GM12878 (cell line): ENCODE measurements around the gene HRH2. TPM values are rescaled to one million over a fixed set of nuclear protein-coding genes. Genes with fewer than 3 reads are reported as not detected.

Experiments
- ATAC-seq: fragments of 200-7000 bp; cut with Tn5 transposase; 3 replicates; pipeline ENCODE4 v1.9.1; 2020; ENCODE audit warnings: mild to moderate bottlenecking, moderate library complexity
- BruUV-seq: library from RNA; stranded (reverse); fragments of 400-500 nt; replicated peaks from 2 replicates; lab custom pipeline; 2021; lab: Mats Ljungman, UMichigan
- CTCF ChIA-PET: fragments of 300-600 bp; sonication (Branson Sonifier 250); formaldehyde crosslinking; extraction: SDS; loops from one replicate; lab custom pipeline; 2021; ENCODE audit warnings: inconsistent platforms; lab: Yijun Ruan, JAX
- POLR2A ChIA-PET: fragments of 350-600 bp; formaldehyde crosslinking; extraction: SDS; loops from one replicate; lab custom pipeline; 2021; ENCODE audit warnings: inconsistent platforms; lab: Charles Lee
- RAD21 ChIA-PET: fragments of 300-600 bp; sonication (Branson Sonifier 250); formaldehyde crosslinking; loops from one replicate; lab custom pipeline; 2023; ENCODE audit warnings: antibody characterized with exemption; ENCODE audit not compliant: unreplicated experiment; lab: Charles Lee
- SMC1A ChIA-PET: fragments of 300-600 bp; sonication (Branson Sonifier 250); formaldehyde crosslinking; loops from one replicate; lab custom pipeline; 2023; ENCODE audit not compliant: unreplicated experiment, uncharacterized antibody; lab: Charles Lee
- DNase-seq: peaks from one replicate; pipeline ENCODE4 v3.0.0-alpha.2; 2011; ENCODE audit warnings: low read depth, low spot score
- FAIRE-seq: peaks from 3 replicates; lab custom pipeline; 2011; peaks lifted over from hg19 to GRCh38; lab: Jason Lieb, UNC
- H2AFZ ChIP-seq: 2 replicates; pipeline ENCODE4 v1.6.0; 2011; ENCODE audit warnings: low read depth, low read length, control low read depth; ENCODE audit not compliant: control insufficient read depth
- H3K27ac ChIP-seq: 2 replicates; pipeline ENCODE4 v1.5.1; 2011; ENCODE audit warnings: control low read depth; ENCODE audit not compliant: control insufficient read depth, insufficient read depth
- H3K27me3 ChIP-seq, 2 experiments: replicated peaks in 1 of 2; 2 replicates each; pipeline versions ENCODE4 v1.6.0 to v1.6.1; 2011; ENCODE audit warnings: low read length in 1 of 2; ENCODE audit not compliant: control insufficient read depth in 2 of 2, insufficient read depth in 2 of 2
- H3K36me3 ChIP-seq, 2 experiments: 2 replicates each; pipeline ENCODE4 v1.5.1; 2011; ENCODE audit warnings: low read length in 1 of 2; ENCODE audit not compliant: control insufficient read depth in 2 of 2, insufficient read depth in 2 of 2
- H3K4me1 ChIP-seq: 2 replicates; pipeline ENCODE4 v1.6.1; 2011; ENCODE audit warnings: mild to moderate bottlenecking, low read length, moderate library complexity, mixed read lengths; ENCODE audit not compliant: control insufficient read depth, insufficient read depth
- H3K4me2 ChIP-seq: 2 replicates; pipeline ENCODE4 v1.6.0; 2011; ENCODE audit warnings: control low read depth; ENCODE audit not compliant: control insufficient read depth, insufficient read depth
- H3K4me3 ChIP-seq: fragments of 200-600 bp; sonication (generic); 2 replicates; pipeline ENCODE4 v1.5.1; 2016
- H3K79me2 ChIP-seq: 2 replicates; pipeline ENCODE4 v1.6.0; 2011; ENCODE audit warnings: low read length; ENCODE audit not compliant: control insufficient read depth, insufficient read depth
- H3K9ac ChIP-seq: 2 replicates; pipeline ENCODE4 v1.8.0; 2011; ENCODE audit warnings: low read length, control low read depth, mixed read lengths; ENCODE audit not compliant: control insufficient read depth, insufficient read depth
- H3K9me3 ChIP-seq: replicated peaks from 3 replicates; pipeline ENCODE4 v1.5.1; 2011; ENCODE audit warnings: mild to moderate bottlenecking, low read length; ENCODE audit not compliant: control insufficient read depth, insufficient read depth
- H4K20me1 ChIP-seq: 2 replicates; pipeline ENCODE4 v1.6.0; 2011; ENCODE audit not compliant: control insufficient read depth, insufficient read depth
- BRCA1 ChIP-seq: IDR thresholded peaks from 2 replicates; pipeline ENCODE4 v1.6.1; 2011; ENCODE audit warnings: low read depth, low read length, improper control_type of control experiment
- GABPA ChIP-seq: IDR thresholded peaks from 2 replicates; pipeline ENCODE4 v1.6.1; 2014; ENCODE audit warnings: antibody characterized with exemption, low read depth, mild to moderate bottlenecking, inconsistent platforms
- IRF4 ChIP-seq: IDR thresholded peaks from 2 replicates; pipeline ENCODE4 v1.6.1; 2011; ENCODE audit warnings: low read depth, low read length
- MYB ChIP-seq: fragments of 150-350 bp; IDR thresholded peaks from 2 replicates; pipeline ENCODE4 v1.6.1; 2014; ENCODE audit warnings: mild to moderate bottlenecking, low read depth, low read length, borderline replicate concordance
- NFIC ChIP-seq: IDR thresholded peaks from 2 replicates; pipeline ENCODE4 v1.6.1; 2012; ENCODE audit warnings: low read depth, mild to moderate bottlenecking, inconsistent platforms, low read length, moderate library complexity
- PAX5 ChIP-seq: IDR thresholded peaks from 2 replicates; pipeline ENCODE4 v1.6.1; 2011; ENCODE audit warnings: low read depth, low read length, borderline replicate concordance
- POLR2AphosphoS2 ChIP-seq: IDR thresholded peaks from 2 replicates; pipeline ENCODE4 v1.6.1; 2011; ENCODE audit warnings: low read depth, mild to moderate bottlenecking, low read length, improper control_type of control experiment, moderate library complexity
- POLR2AphosphoS5 ChIP-seq: IDR thresholded peaks from 2 replicates; pipeline ENCODE4 v1.6.1; 2011; ENCODE audit warnings: mild to moderate bottlenecking, low read length, inconsistent platforms
- SMC3 ChIP-seq: IDR thresholded peaks from 2 replicates; pipeline ENCODE4 v1.6.1; 2011; ENCODE audit warnings: low read length, improper control_type of control experiment, borderline replicate concordance
- WGBS: methylation state at CpG from one replicate; pipeline ENCODE4 v1.1.6; 2016; ENCODE audit warnings: low lambda C conversion rate; ENCODE audit not compliant: insufficient replicate concordance, insufficient coverage; ENCODE audit errors: missing lambda C conversion rate; 5-methylcytosine and 5-hydroxymethylcytosine counted together
- in situ Hi-C: fragments of 300-500 bp; cut with MboI; formaldehyde crosslinking; loops from 9 replicates; pipeline ENCODE4 v1.14.3; 2018; ENCODE audit warnings: mixed read lengths
- intact Hi-C: fragments of 100-400 bp; cut with micrococcal nuclease; formaldehyde crosslinking; loops from one replicate; pipeline ENCODE4 v1.14.2; 2022; ENCODE audit not compliant: unreplicated experiment
- polyA plus RNA-seq, 11 experiments: library from polyadenylated mRNA; depleted of rRNA in 4 of 11; unstranded in 6 of 11; stranded (reverse) in 5 of 11; fragments of >200 nt; fragmentation: Nextera tagmentation in 4 of 11; fragmentation: Illumina TruSeq in 1 of 11; extraction: Ambion mirVana in 4 of 11; extraction: Trizol in 1 of 11; gene quantifications; 1 replicate in 1 of 11; 2 replicates in 10 of 11; pipeline versions ENCODE4 v1.2.1 to v1.2.3, GENCODE V29; 2011 to 2016; ENCODE audit warnings: inconsistent platforms in 2 of 11, missing spikeins in 2 of 11, low read depth in 1 of 11
- total RNA-seq, 4 experiments: library from RNA; depleted of rRNA in 3 of 4; stranded (reverse); fragments of >200 nt in 3 of 4; fragmentation: Illumina TruSeq in 1 of 4; extraction: Trizol in 1 of 4; gene quantifications; 2 replicates each; pipeline versions ENCODE4 v1.2.1 to v1.2.3, GENCODE V29; 2013 to 2021
- TF ChIP-seq, protein P1 (sequence below): fragments of 450-650 bp; IDR thresholded peaks from 2 replicates; pipeline ENCODE4 v1.6.1; 2014; ENCODE audit warnings: mild to moderate bottlenecking
- TF ChIP-seq, protein P2 (sequence below): fragments of 450-650 bp; formaldehyde crosslinking; IDR thresholded peaks from 2 replicates; pipeline ENCODE4 v1.4.0; 2020; ENCODE audit warnings: mild to moderate bottlenecking, moderate library complexity
- TF ChIP-seq, protein P3 (sequence below): IDR thresholded peaks from 2 replicates; pipeline ENCODE4 v1.6.1; 2012; ENCODE audit warnings: low read depth, low read length, improper control_type of control experiment

Gene HRH2
- total and polyA plus RNA-seq, 10 of the 15 experiments (the other 5 are each of a cell fraction or from before 2014, with no cell fraction given): 0.01 to 0.05 (median 0.03) TPM; not detected in 7

DNA sequence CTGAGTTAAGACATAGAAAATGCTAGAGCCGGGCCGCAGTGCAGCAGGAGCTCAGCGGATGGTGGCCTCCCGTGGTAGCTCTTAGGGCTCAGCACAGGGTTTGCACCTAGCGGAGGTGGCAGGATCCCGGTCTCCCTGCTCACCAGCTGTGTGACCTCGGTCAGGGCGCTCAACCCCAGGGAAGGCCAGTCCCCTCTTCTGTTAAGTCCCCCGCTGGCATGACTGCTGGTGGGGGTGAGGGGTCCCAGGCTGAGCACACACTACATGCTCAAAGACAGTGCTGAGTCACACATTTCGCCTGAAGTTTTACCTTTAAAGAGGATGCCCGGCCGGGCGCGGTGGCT lies 39.0 kb downstream of the HRH2 start:
- ATAC-seq (no peak), DNase-seq (no peak), FAIRE-seq (no peak)
- TF ChIP-seq, protein P1, sequence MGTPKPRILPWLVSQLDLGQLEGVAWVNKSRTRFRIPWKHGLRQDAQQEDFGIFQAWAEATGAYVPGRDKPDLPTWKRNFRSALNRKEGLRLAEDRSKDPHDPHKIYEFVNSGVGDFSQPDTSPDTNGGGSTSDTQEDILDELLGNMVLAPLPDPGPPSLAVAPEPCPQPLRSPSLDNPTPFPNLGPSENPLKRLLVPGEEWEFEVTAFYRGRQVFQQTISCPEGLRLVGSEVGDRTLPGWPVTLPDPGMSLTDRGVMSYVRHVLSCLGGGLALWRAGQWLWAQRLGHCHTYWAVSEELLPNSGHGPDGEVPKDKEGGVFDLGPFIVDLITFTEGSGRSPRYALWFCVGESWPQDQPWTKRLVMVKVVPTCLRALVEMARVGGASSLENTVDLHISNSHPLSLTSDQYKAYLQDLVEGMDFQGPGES: no peak
- TF ChIP-seq MYB: no peak
- TF ChIP-seq GABPA: no peak
- TF ChIP-seq BRCA1: no peak
- no peak for TF ChIP-seq SMC3
- H3K9ac ChIP-seq: no peak overlapping the region
- no peaks in the 10 kb centered on the region for H3K79me2 ChIP-seq
- no peaks in the 10 kb centered on the region for H3K4me1 ChIP-seq
- ChIA-PET POLR2A (no interaction called here), CTCF (interaction anchor here (0.8 kb wide), 1 partner anchor 165 kb away, joined by 3 read pairs; no protein-coding TSS in a partner anchor), SMC1A (interaction anchor here (1.5 kb wide), 1 partner anchor 171 kb away, joined by 3 read pairs; no protein-coding TSS in a partner anchor), RAD21 (no interaction called here)
- H3K27me3 ChIP-seq: no peaks in the 10 kb centered on the region; a peak in 1 of 4 replicates
- WGBS: 65% methylated on average over 12 of the region's 14 CpGs
- no peak overlapping the region for H3K4me3 ChIP-seq
- H3K36me3 ChIP-seq: no peaks in the 10 kb centered on the region
- H3K27ac ChIP-seq: no peak overlapping the region
- no peak overlapping the region for H2AFZ ChIP-seq
- in situ Hi-C loops: loop anchor here (5.0 to 10.0 kb wide), 2 partner anchors 165 to 742 kb away; no protein-coding TSS in a partner anchor
- intact Hi-C loops: no loop called here
- H4K20me1 ChIP-seq: no peaks in the 10 kb centered on the region
- BruUV-seq: no TSS peak
- no peak overlapping the region for H3K4me2 ChIP-seq
- no peaks in the 10 kb centered on the region for H3K9me3 ChIP-seq

DNA sequence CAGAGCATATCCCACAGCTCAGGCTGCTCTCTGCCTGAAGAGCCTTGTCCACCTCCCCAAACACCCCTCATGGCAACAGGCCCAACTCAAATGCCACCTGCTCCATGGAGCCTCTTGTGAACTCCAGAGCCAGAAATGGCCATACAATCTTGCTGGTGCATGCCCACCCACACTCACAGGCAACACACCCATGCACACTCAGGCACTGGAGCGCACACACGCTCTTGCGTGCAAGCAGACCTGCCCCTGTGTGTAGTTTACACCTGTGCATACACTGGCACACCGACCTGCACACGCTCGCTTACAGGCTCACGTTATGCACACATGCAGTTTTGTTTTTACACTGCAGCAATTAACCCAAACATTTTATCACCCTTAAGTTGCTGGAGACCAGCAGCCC lies 40.0 kb downstream of the HRH2 start:
- Histone ChIP-seq H3K9ac (no peak overlapping the region), H4K20me1 (no peaks in the 10 kb centered on the region), H3K4me1 (no peaks in the 10 kb centered on the region), H3K27me3 (no peaks in the 10 kb centered on the region; a peak in 1 of 4 replicates), H3K36me3 (no peaks in the 10 kb centered on the region), H3K9me3 (no peaks in the 10 kb centered on the region), H3K79me2 (no peaks in the 10 kb centered on the region), H2AFZ (no peak overlapping the region), H3K27ac (no peak overlapping the region), H3K4me2 (no peak overlapping the region), H3K4me3 (no peak overlapping the region)
- POLR2A ChIA-PET: no interaction called here
- FAIRE-seq: no peak
- CTCF ChIA-PET: interaction anchor here (1.0 kb wide), 1 partner anchor 164 kb away, joined by 4 read pairs; no protein-coding TSS in a partner anchor
- DNase-seq: no peak
- SMC1A ChIA-PET: interaction anchor here (1.5 kb wide), 1 partner anchor 172 kb away, joined by 3 read pairs; no protein-coding TSS in a partner anchor
- 58% methylated on average over 7 of the region's 7 CpGs for WGBS
- in situ Hi-C loops (loop anchor here (5.0 to 10.0 kb wide), 2 partner anchors 166 to 743 kb away; no protein-coding TSS in a partner anchor), intact Hi-C loops (no loop called here)
- BruUV-seq: no TSS peak
- RAD21 ChIA-PET: no interaction called here
- no peak for ATAC-seq
- TF ChIP-seq POLR2AphosphoS2 (no peak), IRF4 (no peak), POLR2AphosphoS5 (no peak), PAX5 (no peak), NFIC (no peak)
- TF ChIP-seq, protein P2, sequence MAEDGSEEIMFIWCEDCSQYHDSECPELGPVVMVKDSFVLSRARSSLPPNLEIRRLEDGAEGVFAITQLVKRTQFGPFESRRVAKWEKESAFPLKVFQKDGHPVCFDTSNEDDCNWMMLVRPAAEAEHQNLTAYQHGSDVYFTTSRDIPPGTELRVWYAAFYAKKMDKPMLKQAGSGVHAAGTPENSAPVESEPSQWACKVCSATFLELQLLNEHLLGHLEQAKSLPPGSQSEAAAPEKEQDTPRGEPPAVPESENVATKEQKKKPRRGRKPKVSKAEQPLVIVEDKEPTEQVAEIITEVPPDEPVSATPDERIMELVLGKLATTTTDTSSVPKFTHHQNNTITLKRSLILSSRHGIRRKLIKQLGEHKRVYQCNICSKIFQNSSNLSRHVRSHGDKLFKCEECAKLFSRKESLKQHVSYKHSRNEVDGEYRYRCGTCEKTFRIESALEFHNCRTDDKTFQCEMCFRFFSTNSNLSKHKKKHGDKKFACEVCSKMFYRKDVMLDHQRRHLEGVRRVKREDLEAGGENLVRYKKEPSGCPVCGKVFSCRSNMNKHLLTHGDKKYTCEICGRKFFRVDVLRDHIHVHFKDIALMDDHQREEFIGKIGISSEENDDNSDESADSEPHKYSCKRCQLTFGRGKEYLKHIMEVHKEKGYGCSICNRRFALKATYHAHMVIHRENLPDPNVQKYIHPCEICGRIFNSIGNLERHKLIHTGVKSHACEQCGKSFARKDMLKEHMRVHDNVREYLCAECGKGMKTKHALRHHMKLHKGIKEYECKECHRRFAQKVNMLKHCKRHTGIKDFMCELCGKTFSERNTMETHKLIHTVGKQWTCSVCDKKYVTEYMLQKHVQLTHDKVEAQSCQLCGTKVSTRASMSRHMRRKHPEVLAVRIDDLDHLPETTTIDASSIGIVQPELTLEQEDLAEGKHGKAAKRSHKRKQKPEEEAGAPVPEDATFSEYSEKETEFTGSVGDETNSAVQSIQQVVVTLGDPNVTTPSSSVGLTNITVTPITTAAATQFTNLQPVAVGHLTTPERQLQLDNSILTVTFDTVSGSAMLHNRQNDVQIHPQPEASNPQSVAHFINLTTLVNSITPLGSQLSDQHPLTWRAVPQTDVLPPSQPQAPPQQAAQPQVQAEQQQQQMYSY (CRISPR knock-in tag): no peak
- TF ChIP-seq, protein P3, sequence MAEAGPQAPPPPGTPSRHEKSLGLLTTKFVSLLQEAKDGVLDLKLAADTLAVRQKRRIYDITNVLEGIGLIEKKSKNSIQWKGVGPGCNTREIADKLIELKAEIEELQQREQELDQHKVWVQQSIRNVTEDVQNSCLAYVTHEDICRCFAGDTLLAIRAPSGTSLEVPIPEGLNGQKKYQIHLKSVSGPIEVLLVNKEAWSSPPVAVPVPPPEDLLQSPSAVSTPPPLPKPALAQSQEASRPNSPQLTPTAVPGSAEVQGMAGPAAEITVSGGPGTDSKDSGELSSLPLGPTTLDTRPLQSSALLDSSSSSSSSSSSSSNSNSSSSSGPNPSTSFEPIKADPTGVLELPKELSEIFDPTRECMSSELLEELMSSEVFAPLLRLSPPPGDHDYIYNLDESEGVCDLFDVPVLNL: no peak
